HG02870 (cell line): Measurements from ENCODE around the gene DCAF8L2.
"Not testable (repeated sequence)": the region's sequence is repeated elsewhere in the genome, so short reads cannot be mapped to it uniquely, and the experiment has no call there.

Experiments
- ATAC-seq: cut with Tn5 transposase; IDR thresholded peaks from one replicate; pipeline ENCODE4 v1.9.1; 2021; ENCODE audit warnings: mild to moderate bottlenecking, moderate library complexity; ENCODE audit not compliant: unreplicated experiment

The DCAF8L2 gene

GRCh38 chrX:27675493-27675892, 85.3 kb downstream of the DCAF8L2 start:
- no peak for ATAC-seq

- ATAC-seq, result no peak
These were observed 89.1 kb downstream of the DCAF8L2 start for GRCh38 chrX:27679281-27679680.

GRCh38 chrX:27680726-27681125, 90.6 kb downstream of the DCAF8L2 start:
- no peak for ATAC-seq

- ATAC-seq, result peak; percentile 55
These were observed 93.5 kb downstream of the DCAF8L2 start for GRCh38 chrX:27683566-27684208.

DNA sequence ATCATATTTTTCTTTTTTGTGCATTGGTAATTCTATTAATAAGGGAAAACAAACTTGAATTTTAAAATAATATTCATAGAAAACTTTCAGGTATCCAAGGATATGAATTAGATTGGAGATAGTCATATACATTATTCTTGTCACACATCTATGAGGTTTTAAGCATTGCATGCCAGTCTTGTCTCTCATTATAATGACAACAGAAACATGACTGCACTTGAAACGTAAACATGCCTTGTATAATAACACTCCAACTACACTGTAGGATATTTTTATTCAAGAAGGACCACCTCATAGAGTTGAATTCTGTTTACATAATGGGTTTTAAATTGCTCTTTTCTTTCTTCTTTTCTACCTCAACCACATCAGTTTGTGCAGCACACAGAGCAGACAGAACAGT, 104.5 kb downstream of the DCAF8L2 start:
- ATAC-seq, result no peak

DNA sequence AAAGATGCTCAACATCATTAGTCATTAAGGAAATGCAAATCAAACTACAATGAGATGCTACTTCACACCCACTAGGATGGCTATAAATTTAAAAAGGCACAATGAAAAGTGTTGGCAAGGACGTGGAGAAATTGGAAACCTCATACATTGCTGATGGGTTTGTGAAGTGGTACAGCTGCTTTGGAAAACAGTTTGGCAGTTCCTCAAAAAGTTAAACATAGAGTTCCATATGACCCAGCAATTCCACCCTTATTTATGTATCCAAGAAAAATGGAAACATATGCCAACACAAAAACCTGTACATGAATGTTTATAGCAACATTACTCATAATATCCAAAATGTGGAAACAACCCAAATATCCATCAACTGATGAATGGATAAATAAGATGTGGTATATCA, 116.4 kb downstream of the DCAF8L2 start:
- no peak for ATAC-seq

DNA sequence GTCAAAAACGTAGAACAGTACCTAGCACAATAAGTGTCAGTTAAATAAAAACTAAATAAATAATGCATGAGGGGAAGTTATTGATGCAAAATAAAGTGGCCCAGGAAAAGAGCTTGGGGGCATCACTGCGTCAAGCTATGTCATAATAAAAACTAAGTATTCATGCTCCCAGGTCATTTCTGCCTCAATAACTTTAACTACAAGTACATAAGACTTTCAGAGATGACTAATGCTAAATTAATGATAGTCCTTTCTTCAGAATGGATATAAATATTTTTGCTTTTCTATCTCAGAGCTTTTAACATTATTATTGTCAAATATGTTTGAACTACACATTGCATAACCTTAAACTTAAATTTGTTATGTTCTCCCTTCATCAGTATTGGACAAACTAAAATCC, 125.5 kb downstream of the DCAF8L2 start:
- no peak for ATAC-seq

DNA sequence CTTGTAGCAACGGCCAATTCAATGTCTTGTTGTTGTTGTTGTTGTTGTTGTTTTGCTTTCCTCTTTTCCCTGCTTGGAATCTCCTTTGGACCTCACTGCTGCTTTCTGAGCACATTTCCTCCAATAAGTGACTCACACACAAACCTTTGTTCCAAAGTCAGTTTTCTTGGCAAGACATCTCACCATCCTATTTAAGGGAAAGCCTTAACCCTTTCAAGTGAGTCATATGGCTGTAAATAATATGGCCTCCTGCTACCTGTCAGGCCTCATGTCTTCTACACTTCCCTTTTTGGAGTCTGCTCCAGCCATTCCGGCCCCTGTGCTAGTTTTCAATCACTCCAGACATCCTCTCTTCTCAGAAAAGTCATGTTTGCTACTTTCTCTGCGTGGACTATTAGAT, 138.1 kb downstream of the DCAF8L2 start:
- ATAC-seq, result no peak

- no peak for ATAC-seq
These were observed 141.8 kb downstream of the DCAF8L2 start for GRCh38 chrX:27731962-27732361.

DNA sequence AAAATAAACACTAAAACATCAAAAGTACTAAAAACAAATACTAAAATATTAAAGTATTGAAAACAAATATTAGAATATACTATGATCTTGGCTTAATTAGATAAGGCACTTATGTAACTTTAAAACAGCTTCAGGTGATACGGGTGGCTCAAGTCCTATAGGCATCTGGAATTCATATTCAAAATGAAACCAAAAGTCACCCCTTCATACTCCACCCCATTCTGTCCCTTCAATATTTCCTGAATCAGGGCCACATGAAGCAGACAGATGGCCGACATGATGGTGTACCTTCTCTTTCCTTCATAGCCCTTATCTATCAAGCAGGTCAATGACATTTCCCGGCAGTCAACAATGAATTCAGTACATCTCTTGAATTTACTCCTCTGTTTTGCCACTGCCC, 145.8 kb downstream of the DCAF8L2 start:
- ATAC-seq, result no peak

- ATAC-seq, result no peak
These were observed 150.8 kb downstream of the DCAF8L2 start for GRCh38 chrX:27740933-27741332.

DNA sequence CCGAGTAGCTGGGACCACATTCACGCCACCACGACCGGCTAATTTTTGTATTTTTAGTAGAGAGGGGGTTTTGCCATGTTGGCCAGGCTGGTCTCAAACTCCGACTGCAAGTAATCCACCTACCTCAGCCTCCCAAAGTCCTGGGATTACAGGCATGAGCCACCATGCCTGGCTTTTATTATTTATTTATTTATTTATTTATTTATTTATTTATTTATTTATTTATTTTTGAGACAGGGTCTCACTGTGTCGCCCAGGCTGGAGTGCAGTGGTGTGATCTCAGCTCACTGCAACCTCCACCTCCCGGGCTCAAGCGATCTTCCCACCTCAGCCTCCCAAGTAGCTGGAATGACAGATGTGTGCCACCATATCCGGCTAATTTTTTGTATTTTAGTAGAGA, 153.4 kb downstream of the DCAF8L2 start:
- not testable (repeated sequence) for ATAC-seq

DNA sequence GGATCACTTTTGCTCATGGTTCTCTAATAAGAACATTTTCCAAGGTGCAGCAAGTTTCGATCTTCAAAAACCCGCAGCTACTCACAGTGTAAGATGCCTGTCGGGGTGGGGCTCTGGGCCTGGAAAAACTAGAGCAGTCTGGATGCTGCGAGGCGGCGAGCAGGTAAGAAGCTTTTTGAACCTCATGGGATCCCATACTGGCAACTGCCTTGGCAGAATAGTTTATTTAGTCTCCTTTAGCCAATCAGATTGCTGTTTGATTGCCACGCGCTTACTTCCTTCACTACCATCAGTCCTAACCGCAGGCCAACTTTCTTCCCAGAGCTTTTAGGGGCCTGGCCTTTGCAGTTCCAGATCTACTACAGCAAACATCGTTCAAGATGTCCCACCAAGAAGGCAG, 156.4 kb downstream of the DCAF8L2 start:
- no peak for ATAC-seq

GRCh38 chrX:27750298-27750697, 160.2 kb downstream of the DCAF8L2 start:
- ATAC-seq, result not testable (repeated sequence)

- ATAC-seq, result no peak
These were observed 161.8 kb downstream of the DCAF8L2 start for GRCh38 chrX:27751976-27752375.

GRCh38 chrX:27765718-27766117, 175.6 kb downstream of the DCAF8L2 start:
- ATAC-seq, result no peak

DNA sequence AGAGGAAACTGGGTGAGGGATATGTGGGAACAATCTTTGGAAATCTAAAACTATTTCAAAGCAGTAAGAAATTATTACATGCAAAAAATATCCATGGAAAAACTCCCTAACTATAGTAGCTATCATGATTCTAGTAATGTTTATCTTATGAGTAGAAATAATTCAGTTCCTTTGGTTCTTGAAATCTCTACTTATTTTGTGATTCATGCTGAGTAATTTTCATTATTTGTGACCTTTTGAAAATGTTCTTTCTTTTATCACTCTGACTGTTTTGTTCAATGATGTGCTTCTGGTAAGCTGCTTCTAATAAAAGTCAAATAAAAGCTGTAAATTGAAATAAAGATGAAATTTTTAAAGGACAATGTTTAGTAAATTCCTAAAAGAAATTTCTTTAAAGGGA, 177.2 kb downstream of the DCAF8L2 start:
- no peak for ATAC-seq

- ATAC-seq, result no peak
These were observed 185.8 kb downstream of the DCAF8L2 start for GRCh38 chrX:27775984-27776383.

GRCh38 chrX:27796640-27797257, 206.6 kb downstream of the DCAF8L2 start:
- ATAC-seq, result no peak

DNA sequence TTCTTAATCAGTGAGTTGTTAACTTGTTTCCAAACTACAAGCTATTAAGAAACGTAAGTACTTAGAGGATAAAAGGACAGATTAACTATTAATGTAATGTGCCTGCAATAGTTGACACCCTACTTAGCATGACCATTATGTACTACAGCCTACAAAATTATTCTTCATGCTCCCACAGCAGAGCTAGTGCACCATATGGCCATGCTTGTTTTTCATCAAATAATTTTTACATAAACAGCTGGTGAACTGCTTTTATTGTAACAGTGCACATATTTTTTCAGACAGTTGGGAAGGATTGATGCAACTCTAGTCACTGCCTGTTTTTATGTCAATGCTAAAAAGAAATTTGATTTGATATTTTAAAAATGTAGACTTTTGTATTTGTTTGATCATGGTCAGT, 207.4 kb downstream of the DCAF8L2 start:
- no peak for ATAC-seq
